ENCODE measurements around the gene MED22.
A peak's percentile ranks its signal among the peaks of the same experiment; 100 is the strongest.

MED22 gene

DNA sequence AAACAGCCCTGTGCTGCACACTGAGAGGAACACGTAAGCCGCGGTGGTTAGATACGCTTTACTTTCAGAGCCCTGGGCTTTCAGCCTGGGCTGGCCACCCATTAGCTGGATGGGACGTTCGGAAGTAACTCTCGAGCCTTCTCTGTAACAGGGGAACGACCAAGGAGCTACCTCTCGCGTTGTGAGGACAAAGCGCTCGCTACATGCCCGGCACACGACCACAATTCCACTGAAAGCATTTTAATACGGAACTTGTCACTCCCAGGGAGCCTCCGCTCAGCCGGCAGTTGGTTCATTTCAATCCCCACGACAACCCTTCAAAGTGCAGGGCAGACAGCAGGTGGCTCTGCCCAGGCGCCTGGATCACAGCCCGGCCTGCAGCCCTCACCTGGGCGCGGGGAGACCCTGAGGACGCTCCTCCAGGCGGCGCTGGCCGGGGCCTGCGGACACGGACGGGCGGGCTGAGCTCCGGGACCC is 8.0 kb upstream of the MED22 start:
- DNase-seq (ENCODE audit: low read depth), result no peak

- no peak for DNase-seq (ENCODE audit: low read depth)
Measured at GRCh38 chr9:133354766-133355165, 6.8 kb upstream of the MED22 start.

DNA sequence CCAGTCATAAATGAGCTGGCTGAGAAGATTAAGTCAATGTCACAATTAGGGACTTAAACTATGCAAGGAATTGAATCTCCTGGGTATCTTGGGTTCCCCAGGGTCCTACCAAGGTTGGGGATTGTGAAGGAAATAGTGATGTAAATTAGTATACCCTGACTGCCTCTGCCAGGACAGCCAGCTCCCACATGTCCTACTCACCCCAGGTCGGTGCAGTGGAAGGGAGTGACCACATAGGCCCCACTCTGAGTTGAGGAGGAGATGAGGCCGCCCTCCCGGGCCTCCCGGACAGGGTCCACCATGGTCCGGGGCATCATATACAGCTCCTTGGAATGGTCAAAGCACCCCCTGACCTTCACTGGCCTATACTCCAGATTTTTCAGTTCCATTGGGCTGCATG is 5.6 kb upstream of the MED22 start:
- DNase-seq (ENCODE audit: low read depth), result no peak

DNA sequence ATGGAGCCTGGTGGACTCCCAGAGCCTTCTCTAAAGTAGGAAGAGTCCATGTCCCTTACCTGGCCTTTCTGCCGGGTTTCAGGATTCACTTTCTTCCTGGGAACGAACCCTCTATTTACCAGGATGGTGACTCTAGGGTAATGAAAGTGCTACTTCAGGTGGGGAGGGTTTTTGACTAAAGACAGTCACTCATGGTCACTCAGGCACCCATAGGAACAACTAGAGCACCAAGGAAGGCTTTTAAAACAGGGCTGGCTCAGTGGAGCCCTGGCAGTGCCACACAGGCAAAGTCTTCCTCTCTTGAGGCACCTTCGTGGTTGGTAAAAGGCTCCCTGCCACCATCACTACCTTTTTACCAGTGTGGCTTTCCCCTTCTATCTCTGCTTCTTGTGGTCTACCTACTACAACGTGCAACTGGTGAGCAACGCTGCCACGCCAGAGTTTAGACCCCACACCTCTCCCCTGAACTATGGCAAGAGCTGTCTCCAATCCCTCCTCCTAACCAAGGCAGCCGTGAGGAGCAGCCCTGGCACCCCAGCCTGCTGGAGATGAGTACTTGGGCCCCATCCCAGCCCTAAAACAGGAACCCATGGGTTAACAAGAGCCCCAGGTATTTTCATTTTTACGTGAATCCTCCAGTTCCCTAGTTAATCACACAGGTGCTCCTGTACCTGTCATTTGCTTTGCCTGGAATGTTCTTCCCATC is 4.9 kb upstream of the MED22 start:
- DNase-seq (ENCODE audit: low read depth), result no peak

GRCh38 chr9:133351908-133352634 is 4.1 kb upstream of the MED22 start:
- DNase-seq (ENCODE audit: low read depth), result no peak

DNA sequence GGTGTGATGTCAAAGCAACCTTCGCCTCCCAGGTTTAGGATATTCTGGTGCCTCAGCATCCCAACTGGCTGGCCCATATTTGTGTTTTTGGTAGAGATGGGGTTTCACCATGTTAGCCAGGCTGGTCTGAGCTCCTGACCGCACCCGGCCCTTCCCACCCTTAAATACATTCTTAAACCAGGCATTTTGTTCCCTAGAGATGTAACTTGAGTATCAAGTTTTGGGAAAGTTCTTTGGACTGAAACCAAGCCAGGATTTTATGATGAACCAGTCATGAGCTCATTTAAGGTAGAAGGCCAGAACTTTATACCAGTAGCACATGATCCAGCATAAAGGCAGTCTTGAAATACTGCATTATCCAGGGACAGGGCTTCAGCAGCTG is 3.6 kb upstream of the MED22 start:
- DNase-seq (ENCODE audit: low read depth), result no peak

DNA sequence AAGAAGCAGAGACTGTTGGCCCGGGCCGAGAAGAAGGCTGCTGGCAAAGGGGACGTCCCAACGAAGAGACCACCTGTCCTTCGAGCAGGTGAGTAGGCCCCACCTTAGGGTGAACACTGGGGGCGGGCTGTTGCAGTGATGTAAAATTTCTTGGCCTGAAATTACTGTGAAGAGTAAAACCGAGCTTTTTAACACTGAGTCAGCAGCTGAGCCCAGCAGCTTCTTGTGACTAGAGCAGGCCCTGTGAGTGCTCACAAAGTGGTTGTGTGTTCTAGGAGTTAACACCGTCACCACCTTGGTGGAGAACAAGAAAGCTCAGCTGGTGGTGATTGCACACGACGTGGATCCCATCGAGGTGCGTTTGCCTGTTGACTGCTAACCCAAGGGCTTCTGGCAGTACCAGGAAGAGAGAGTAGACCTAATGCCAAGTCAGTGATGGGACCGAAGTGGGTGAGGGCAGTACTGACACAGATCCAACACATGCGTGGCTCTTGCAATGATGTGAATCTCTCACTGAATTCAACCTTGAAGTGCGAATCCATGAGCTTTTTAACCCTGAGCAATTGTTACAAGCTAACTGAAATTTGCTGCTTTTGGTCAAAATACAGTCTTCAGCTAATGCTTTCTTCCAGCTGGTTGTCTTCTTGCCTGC is 2.2 kb upstream of the MED22 start:
- no peak for DNase-seq (ENCODE audit: low read depth)

- DNase-seq (ENCODE audit: low read depth), result no peak
Measured at GRCh38 chr9:133348718-133349573, 1.0 kb upstream of the MED22 start.

DNA sequence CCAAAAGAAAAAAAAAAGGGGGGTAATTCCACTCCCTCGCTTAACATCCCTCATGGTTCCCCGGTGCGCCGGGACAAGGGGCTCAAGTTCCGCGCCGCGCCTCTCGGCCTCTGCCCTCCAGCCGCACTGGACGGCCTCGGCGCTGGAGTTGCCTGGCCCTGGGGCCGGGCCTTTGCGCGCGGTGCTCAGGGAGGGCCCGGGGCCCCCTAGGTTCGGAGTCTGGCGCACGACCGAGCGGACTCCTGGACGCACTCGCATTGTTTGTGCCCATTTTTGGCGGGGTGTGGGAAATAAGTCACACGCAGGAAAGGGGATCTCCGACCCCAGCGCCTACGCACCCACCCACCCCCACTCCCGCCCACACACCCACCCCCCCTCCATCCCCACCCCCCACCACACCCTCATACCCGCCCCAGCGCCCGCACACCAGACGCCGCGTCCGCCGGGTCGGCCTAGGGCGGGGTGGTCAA is 381 bp downstream of the MED22 start:
- no peak for DNase-seq (ENCODE audit: low read depth)

- no peak for DNase-seq (ENCODE audit: low read depth)
Measured at GRCh38 chr9:133346021-133346785, 1.7 kb downstream of the MED22 start.

DNA sequence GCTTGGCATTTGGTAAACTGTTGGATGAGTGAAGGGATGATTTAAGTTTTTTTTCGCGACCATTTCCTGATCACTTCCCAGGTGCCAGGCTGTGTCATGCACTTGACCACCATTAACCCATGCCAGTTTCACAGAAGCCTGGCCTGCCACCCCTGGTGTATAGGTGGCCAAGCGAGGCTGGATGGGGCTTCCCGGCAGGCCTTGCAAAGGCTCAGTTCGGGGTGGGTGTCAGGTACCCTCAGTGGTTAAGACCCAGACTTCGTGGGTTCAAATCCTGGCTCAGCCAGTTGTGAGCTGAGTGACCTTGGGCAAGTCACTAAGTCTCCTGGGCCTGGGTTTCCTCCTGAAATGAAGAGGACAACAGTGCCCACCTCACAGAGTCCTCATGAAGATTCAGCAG is 2.3 kb downstream of the MED22 start:
- no peak for DNase-seq (ENCODE audit: low read depth)

DNA sequence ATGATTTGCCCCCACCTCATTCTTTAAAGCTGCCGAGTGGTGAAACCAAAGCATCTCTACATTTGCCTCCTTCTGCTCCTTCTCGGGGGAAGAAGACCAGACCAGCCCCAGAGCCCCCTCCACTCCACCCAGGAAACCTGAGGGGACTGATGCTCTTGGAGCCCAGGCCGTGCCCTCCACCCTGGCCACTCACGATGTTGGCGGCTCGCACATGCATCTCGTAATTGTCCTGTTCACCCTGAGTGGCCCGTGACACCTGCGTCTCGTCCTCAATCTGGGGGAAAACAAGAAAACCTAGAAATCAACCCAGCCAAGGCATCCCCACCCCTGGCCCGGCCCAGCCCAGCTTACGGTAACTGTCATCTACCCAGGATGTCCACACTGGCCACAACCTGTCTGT is 3.0 kb downstream of the MED22 start:
- no peak for DNase-seq (ENCODE audit: low read depth)

DNA sequence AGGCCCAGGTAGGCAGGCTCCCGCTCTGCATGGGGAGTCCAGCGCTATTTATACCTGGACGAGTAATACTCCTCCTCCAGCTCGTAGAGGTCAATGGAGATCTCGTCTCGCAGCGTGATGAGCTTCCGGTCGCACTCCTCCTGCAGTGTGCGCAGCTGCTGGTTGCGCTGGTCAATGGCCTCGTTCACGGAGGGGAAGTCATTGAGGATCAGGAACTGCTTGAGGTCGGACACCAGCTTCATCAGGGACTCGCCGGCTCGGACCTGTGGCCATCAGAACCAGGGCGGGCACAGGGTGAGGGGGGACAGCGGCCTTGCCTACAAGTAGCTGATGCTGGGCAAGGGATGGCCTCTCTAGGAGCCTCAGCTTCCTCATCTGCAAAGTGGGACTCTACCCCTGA is 3.9 kb downstream of the MED22 start:
- no peak for DNase-seq (ENCODE audit: low read depth)

DNA sequence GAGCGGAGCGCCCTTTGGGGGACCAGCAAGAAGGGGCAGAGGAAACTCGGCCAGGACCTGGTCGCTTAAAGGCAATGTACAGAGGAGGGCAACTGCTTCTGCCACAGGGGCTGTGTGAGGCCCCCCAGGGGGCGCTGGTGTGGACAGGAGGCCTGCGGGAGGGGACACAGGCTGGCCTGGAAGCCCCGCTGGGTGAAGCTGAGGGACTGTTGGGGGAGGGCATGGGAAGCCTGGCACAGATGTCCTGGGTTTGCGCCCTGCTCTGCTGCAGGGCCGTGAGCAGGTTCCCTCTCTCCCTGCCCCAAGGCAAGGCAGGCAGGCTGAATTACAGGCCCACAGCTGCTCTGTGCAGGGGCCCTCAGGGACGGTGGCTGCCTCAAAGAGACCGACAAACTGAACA is 5.4 kb downstream of the MED22 start:
- no peak for DNase-seq (ENCODE audit: low read depth)

DNA sequence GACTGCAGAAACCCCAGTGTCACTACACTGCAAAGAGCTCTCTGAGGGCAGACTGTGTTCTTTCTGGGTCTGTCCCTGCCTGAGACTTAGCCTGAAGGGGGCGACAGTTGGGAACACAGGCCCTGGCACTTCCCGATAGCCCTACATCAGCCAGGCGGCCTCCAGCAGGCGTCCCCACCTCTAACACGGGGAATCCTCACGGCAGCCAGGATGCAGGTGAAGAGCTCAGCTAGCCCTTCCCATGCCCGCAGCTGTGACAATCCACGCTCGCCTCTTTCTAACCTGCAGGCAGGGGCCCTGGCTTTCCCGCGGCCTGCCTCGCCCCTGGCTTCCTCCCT is 5.9 kb downstream of the MED22 start:
- DNase-seq (ENCODE audit: low read depth), result no peak

GRCh38 chr9:133341369-133342068 is 6.4 kb downstream of the MED22 start:
- DNase-seq (ENCODE audit: low read depth), result no peak

GRCh38 chr9:133340916-133341315 is 7.0 kb downstream of the MED22 start:
- DNase-seq (ENCODE audit: low read depth), result no peak

DNA sequence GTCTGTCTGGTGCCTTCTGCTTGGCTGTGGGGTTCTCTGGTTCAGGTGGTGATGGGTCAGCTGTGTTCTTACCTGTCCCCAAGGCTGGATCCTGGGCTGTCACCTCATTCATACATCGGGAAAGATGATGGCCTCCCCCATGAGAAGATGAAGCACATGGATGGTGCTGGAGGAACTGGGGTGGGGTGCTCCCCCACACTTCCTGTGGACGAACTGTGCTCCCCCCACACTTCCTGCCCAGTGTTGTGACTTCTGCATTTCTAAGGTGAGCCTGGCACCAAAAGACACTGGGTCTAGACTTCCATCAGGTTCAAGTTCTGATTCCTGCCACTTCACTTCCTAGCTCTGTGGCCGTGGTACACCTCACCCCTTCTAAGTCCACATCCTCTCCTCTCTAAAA is 7.7 kb downstream of the MED22 start:
- no peak for DNase-seq (ENCODE audit: low read depth)

GRCh38 chr9:133339641-133340040 is 8.3 kb downstream of the MED22 start:
- no peak for DNase-seq (ENCODE audit: low read depth)

DNA sequence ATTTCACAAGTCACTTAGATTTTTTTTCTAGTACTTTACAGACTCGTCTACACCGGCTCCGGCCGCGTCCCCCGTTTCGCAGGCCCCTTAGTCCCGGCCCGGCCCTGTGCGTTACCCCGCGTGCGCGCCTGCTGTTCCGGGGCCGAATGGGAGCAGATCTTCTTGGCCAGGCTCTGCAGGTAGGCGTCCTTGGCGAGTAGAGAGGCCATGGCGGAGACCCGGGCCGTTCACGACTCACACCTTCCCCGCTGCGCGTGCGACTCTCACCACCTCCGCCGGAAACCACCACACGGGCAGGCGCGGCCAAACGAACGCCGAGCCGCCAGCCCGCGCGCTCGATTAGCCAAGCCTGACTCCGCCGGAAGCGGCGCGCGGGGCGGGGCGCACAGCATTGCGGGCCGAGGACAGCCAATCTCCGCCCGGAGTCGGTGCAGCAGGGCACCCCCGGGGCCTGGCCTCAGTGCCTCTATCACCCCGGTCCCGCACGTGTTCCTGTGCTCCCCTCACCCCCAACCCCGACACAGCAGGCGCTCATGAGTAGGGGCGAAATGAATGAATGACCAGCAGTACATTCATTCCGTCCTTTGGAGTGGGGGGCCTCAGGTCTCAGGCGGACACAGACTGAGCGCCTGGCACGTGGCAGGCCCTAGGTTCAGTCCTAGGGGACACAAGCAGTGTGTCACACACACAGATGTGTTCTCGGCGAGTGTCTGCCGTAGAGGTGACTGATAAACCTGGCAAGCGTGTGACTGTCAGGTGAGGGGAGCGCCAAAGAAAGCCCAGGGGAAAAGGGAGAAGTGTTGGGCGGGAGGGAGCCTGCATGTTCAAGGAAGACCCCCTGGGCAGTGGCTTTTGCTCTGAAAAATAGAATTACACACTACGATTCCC is 11.8 kb downstream of the MED22 start, which contains the start of gene SURF6:
SURF6 (minus strand) TSS at position 265 of the 888 bp plus-strand sequence; CDS start at position 209, 56 bp downstream.
- peak; percentile 87 for DNase-seq (ENCODE audit: low read depth)
